Suprapubic skin (tissue), 4 donors: ENCODE results near the gene CYP3A5. TPM values are rescaled to one million over a fixed set of nuclear protein-coding genes. Genes with fewer than 3 reads are reported as not detected.
"Not testable (repeated sequence)": the region's sequence is repeated elsewhere in the genome, so short reads cannot be mapped to it uniquely, and the experiment has no call there.

ENCODE experiments used
- DNase-seq, 2 donors: peaks; one replicate each; pipeline ENCODE4 v3.0.0-alpha.2; 2019; ENCODE audit warnings: low spot score in 2 of 2
- H3K27ac ChIP-seq: fragments of 200-600 bp; sonication (generic); one replicate; pipeline ENCODE4 v1.5.1; 2019
- H3K27me3 ChIP-seq: fragments of 200-600 bp; sonication (generic); one replicate; pipeline ENCODE4 v1.5.1; 2019
- H3K36me3 ChIP-seq: fragments of 200-600 bp; sonication (generic); one replicate; pipeline ENCODE4 v1.5.1; 2019
- H3K4me1 ChIP-seq: fragments of 200-600 bp; sonication (generic); one replicate; pipeline ENCODE4 v1.5.1; 2019
- H3K4me3 ChIP-seq: fragments of 200-600 bp; sonication (generic); one replicate; pipeline ENCODE4 v1.5.1; 2019; ENCODE audit warnings: mild to moderate bottlenecking
- H3K9me3 ChIP-seq: fragments of 200-600 bp; sonication (generic); one replicate; pipeline ENCODE4 v1.5.1; 2019
- CTCF ChIP-seq, 2 donors: fragments of 200-600 bp in 1 of 2; fragments of 450-650 bp in 1 of 2; sonication (generic) in 1 of 2; IDR thresholded peaks; one replicate each; pipeline ENCODE4 v1.5.1; 2016 to 2019; ENCODE audit warnings: antibody characterized with exemption in 2 of 2, mild to moderate bottlenecking in 1 of 2, moderate library complexity in 1 of 2
- EP300 ChIP-seq: sonication (generic); formaldehyde crosslinking; IDR thresholded peaks from one replicate; pipeline ENCODE4 v1.6.1; 2017; ENCODE audit warnings: antibody characterized with exemption
- POLR2A ChIP-seq, 2 donors: fragments of 450-650 bp; IDR thresholded peaks; one replicate each; pipeline ENCODE4 v1.6.1; 2017; ENCODE audit warnings: antibody characterized with exemption in 2 of 2, mild to moderate bottlenecking in 2 of 2, moderate library complexity in 2 of 2
- POLR2AphosphoS5 ChIP-seq, 3 donors: sonication (generic); formaldehyde crosslinking; IDR thresholded peaks; one replicate each; pipeline ENCODE4 v1.6.1; 2017; ENCODE audit warnings: antibody characterized with exemption in 3 of 3
- WGBS: methylation state at CpG from one replicate; pipeline ENCODE4 v1.1.5; 2018; 5-methylcytosine and 5-hydroxymethylcytosine counted together
- total RNA-seq, 4 donors: library from RNA; depleted of rRNA; stranded (reverse); fragments of >200 nt; gene quantifications; one replicate each; pipeline ENCODE4 v1.1.0, GENCODE V29; 2016

CYP3A5 gene
- total RNA-seq, 4 donors from 2014 or later = 50.0 to 448 (median 92.1) TPM

- no peak overlapping the region for H3K4me3 ChIP-seq
- no peaks in the 10 kb centered on the region for H3K36me3 ChIP-seq
- no peaks in the 10 kb centered on the region for H3K27me3 ChIP-seq
- peaks cover 10% of the 10 kb centered on the region for H3K4me1 ChIP-seq
- no peak for TF ChIP-seq EP300
- no peak for TF ChIP-seq CTCF (IDR thresholded peaks at IDR 0.05)
- TF ChIP-seq POLR2A (IDR thresholded peaks at IDR 0.05) = no peak
- TF ChIP-seq POLR2AphosphoS5 (IDR thresholded peaks at IDR 0.05) = no peak
- WGBS = 92% methylated on average over 1 of the region's 1 CpG
- no peak overlapping the region for H3K27ac ChIP-seq
- no peaks in the 10 kb centered on the region for H3K9me3 ChIP-seq
- DNase-seq = no peak
Measured at GRCh38 chr7:99694912-99695304, 15.1 kb upstream of the CYP3A5 start.

GRCh38 chr7:99694201-99694911, 14.6 kb upstream of the CYP3A5 start:
- WGBS = 88% methylated on average over 5 of the region's 5 CpGs
- Histone ChIP-seq H3K36me3 (no peaks in the 10 kb centered on the region), H3K27me3 (no peaks in the 10 kb centered on the region), H3K27ac (no peak overlapping the region), H3K9me3 (no peaks in the 10 kb centered on the region), H3K4me3 (no peak overlapping the region), H3K4me1 (peaks cover 7% of the 10 kb centered on the region)
- TF ChIP-seq POLR2AphosphoS5 (IDR thresholded peaks at IDR 0.05) (no peak), POLR2A (IDR thresholded peaks at IDR 0.05) (no peak), CTCF (IDR thresholded peaks at IDR 0.05) (no peak), EP300 (no peak)
- DNase-seq = no peak

- no peaks in the 10 kb centered on the region for H3K9me3 ChIP-seq
- H3K27ac ChIP-seq = no peak overlapping the region
- no peak for TF ChIP-seq POLR2AphosphoS5 (IDR thresholded peaks at IDR 0.05)
- TF ChIP-seq POLR2A (IDR thresholded peaks at IDR 0.05) = no peak
- TF ChIP-seq EP300 = no peak
- TF ChIP-seq CTCF (IDR thresholded peaks at IDR 0.05) = no peak
- no peaks in the 10 kb centered on the region for H3K36me3 ChIP-seq
- H3K4me3 ChIP-seq = no peak overlapping the region
- H3K4me1 ChIP-seq = peaks cover 4% of the 10 kb centered on the region
- DNase-seq = no peak
- whole genome bisulfite sequencing = 42% methylated on average over 8 of the region's 9 CpGs
- no peaks in the 10 kb centered on the region for H3K27me3 ChIP-seq
Measured at GRCh38 chr7:99693427-99694200, 13.8 kb upstream of the CYP3A5 start.

- H3K27me3 ChIP-seq = no peaks in the 10 kb centered on the region
- H3K9me3 ChIP-seq = no peaks in the 10 kb centered on the region
- DNase-seq = no peak
- H3K4me3 ChIP-seq = no peak overlapping the region
- H3K36me3 ChIP-seq = no peaks in the 10 kb centered on the region
- no peak overlapping the region for H3K27ac ChIP-seq
- no peaks in the 10 kb centered on the region for H3K4me1 ChIP-seq
- 68% methylated on average over 5 of the region's 5 CpGs for WGBS
- no peak for TF ChIP-seq CTCF (IDR thresholded peaks at IDR 0.05)
- no peak for TF ChIP-seq EP300
- TF ChIP-seq POLR2AphosphoS5 (IDR thresholded peaks at IDR 0.05) = no peak
- TF ChIP-seq POLR2A (IDR thresholded peaks at IDR 0.05) = no peak
Measured at GRCh38 chr7:99693100-99693426, 13.3 kb upstream of the CYP3A5 start.

GRCh38 chr7:99692563-99692962, 12.8 kb upstream of the CYP3A5 start:
- 94% methylated on average over 6 of the region's 6 CpGs for WGBS
- DNase-seq, H3K9me3 ChIP-seq: not testable (repeated sequence)

GRCh38 chr7:99691658-99692057, 11.9 kb upstream of the CYP3A5 start:
- H3K27me3 ChIP-seq, H3K4me1 ChIP-seq, H3K36me3 ChIP-seq, DNase-seq, H3K9me3 ChIP-seq, H3K27ac ChIP-seq, H3K4me3 ChIP-seq: not testable (repeated sequence)
- 90% methylated on average over 1 of the region's 1 CpG for WGBS

More at GRCh38 chr7:99692563-99692962, 12.8 kb upstream of the CYP3A5 start:
- not testable (repeated sequence) for H3K4me3 ChIP-seq, H3K36me3 ChIP-seq, H3K27ac ChIP-seq, H3K27me3 ChIP-seq, H3K4me1 ChIP-seq

- not testable (repeated sequence) for DNase-seq, H3K4me3 ChIP-seq, H3K27me3 ChIP-seq, H3K9me3 ChIP-seq, H3K27ac ChIP-seq, H3K4me1 ChIP-seq, H3K36me3 ChIP-seq
- WGBS = 93% methylated on average over 4 of the region's 4 CpGs
Measured at GRCh38 chr7:99690918-99691317, 11.1 kb upstream of the CYP3A5 start.

GRCh38 chr7:99685871-99686608, 6.2 kb upstream of the CYP3A5 start:
- not testable (repeated sequence) for DNase-seq, H3K27me3 ChIP-seq, H3K27ac ChIP-seq, H3K36me3 ChIP-seq, H3K4me1 ChIP-seq, H3K4me3 ChIP-seq, H3K9me3 ChIP-seq
- WGBS = 93% methylated on average over 13 of the region's 14 CpGs
